Ovary (tissue), 3 donors: Measurements from ENCODE around the gene RFX1.

ENCODE experiments used
- CTCF ChIP-seq, 3 donors: fragments of 450-650 bp in 2 of 3; fragments of 200-600 bp in 1 of 3; IDR thresholded peaks; one replicate each; pipeline versions ENCODE4 v1.5.1 to v1.8.0; 2016 to 2022; ENCODE audit warnings: antibody characterized with exemption in 3 of 3, mild to moderate bottlenecking in 1 of 3
- POLR2A ChIP-seq: fragments of 450-650 bp; IDR thresholded peaks from one replicate; pipeline ENCODE4 v1.6.1; 2017; ENCODE audit warnings: antibody characterized with exemption, mild to moderate bottlenecking, moderate library complexity
- donor health status: DM: no; HTN: no; CAD: no.

- TF ChIP-seq POLR2A, result no peak
- TF ChIP-seq CTCF (IDR thresholded peaks at IDR 0.05), result no peak
These were observed 7.7 kb downstream of the RFX1 start for GRCh38 chr19:13998426-13998825.
